ENCODE measurements around the gene LUZP4.
"Not testable (repeated sequence)": the region's sequence is repeated elsewhere in the genome, so short reads cannot be mapped to it uniquely, and the experiment has no call there.

The LUZP4 gene

GRCh38 chrX:115337491-115338144, 48.1 kb downstream of the LUZP4 start:
- no peak for DNase-seq (ENCODE audit: low read depth)

- no peak for DNase-seq (ENCODE audit: low read depth)
Observed at GRCh38 chrX:115339441-115340025, 50.0 kb downstream of the LUZP4 start.

GRCh38 chrX:115341421-115341820, 51.9 kb downstream of the LUZP4 start:
- no peak for DNase-seq (ENCODE audit: low read depth)

GRCh38 chrX:115344885-115345614, 55.5 kb downstream of the LUZP4 start:
- no peak for DNase-seq (ENCODE audit: low read depth)

GRCh38 chrX:115345615-115346014, 56.1 kb downstream of the LUZP4 start:
- no peak for DNase-seq (ENCODE audit: low read depth)

- DNase-seq (ENCODE audit: low read depth), result not testable (repeated sequence)
Observed at GRCh38 chrX:115346738-115347137, 57.2 kb downstream of the LUZP4 start.

- no peak for DNase-seq (ENCODE audit: low read depth)
Observed at GRCh38 chrX:115348446-115349225, 59.1 kb downstream of the LUZP4 start.

GRCh38 chrX:115350711-115351381, 61.3 kb downstream of the LUZP4 start:
- DNase-seq (ENCODE audit: low read depth), result no peak

- DNase-seq (ENCODE audit: low read depth), result no peak
Observed at GRCh38 chrX:115356369-115356768, 66.9 kb downstream of the LUZP4 start.

Data from CMK (cell line).